Effector CD8-positive, alpha-beta T cell (primary cell): ENCODE results near the gene EVA1A.

ENCODE experiments used
- DNase-seq: peaks from one replicate; lab custom pipeline; 2025; lab: John Stamatoyannopoulos, UW

EVA1A gene

DNA sequence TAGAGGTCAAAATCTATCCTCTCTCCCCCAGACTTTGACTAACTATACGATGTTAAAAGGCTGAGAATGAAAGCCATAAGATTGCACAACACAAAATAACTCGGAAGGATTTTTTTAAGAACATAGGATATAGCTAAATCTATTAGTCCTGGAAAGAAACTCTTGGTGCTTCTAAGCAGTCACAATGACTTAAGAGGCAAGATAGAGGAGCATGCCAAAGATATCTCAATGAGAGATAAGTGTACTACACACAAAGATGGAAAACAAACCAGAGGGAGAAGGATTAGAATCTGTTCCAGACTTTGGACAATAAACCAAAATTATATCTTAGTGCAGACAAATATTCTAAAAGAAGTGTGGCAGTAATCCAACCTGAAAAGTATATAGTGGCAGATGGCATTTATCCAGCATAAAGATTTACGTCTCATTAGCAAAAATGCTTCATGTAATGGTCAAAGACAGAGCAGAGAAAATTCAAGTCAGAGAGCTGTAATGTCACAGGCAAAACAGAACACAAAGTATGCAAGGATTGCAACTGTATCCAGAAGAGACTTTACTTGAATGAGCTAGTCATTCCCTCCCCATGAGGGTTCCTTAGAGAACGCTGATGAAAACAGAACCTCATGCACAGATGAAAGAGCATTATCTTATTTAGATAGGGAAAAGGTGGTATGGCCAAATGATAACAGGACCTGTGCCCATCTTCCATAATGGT, 28.8 kb upstream of the EVA1A start:
- no peak for DNase-seq

DNA sequence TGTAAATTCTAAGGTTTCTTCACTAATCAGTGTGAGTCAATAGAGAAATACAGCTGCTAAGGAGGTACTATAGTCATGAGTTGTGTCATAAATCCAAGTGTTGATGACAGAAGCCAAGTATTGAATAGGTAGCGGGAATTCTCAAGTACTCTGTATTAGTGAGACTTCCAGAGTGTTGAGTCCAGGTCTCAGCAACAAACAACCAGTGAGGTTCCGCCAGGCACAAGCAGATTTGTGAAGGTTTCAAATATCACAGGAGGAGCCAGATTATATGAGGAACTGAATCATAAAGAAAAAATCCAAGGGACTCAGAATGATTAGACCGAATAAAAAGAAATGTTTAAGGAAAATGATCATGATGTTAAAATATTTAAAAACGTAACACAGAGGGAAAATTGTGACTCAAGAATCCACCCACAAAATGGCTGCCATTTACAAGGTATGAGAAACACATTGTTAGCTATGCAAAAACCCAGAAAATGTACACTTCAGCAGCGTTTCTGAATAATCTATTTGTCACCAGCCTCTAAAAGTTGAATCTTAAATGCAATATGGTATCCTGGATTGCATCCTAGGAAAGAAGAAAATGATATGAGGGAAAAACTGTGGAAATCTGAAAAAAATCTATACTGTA, 27.3 kb upstream of the EVA1A start:
- DNase-seq: no peak

DNA sequence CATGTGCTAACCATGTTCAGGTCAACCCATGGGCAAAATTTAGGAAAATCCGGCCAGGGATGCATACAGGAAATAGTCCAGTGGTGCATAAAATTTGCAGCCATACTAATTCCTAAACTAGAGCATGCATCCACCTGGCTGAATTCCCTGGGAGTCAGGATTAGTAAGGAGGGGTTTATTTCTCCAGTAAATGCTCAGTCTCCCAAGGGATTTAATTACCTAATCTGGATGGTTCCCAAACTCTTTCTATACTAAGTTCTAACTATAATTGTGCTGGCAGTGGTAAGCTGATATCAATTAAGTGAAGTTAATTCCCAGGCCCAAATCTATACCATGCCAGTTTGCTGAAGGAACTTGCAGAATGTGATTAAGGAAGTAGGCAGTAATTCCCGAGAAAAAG, 26.2 kb upstream of the EVA1A start:
- no peak for DNase-seq

DNA sequence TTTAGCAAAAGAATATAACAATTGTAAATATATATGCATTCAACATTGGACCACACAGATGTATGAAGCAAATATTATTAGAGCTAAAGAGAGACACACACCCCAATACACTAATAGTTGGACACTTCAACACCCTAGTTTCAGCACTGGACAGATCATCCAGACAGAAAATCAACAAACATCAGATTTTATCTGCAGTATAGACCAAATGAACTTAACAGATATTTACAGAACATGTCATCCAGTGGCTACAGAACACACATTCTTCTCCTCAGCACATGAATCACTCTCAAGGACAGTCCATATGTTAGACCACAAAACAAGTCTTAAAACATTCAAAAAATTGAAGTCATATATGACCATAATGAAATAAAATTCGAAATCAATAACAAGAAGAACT, 22.1 kb upstream of the EVA1A start:
- no peak for DNase-seq

DNA sequence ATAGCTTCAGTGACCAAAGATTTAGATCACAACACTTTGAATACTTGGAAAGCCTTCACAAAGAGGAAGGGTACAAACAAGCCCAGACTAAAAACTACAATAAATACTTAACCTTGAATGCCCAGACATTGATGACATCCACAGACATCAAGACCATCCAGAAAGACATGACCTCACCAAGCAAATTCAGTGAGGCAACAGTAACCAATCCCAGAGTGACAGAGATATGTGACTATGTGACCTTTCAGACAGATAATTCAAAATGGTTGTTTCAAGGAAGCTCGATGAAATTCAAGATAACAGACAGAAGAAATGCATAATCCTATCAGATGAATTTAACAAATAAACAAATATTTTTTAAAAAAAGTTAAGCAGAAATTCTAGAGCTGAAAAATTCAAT, 19.9 kb upstream of the EVA1A start:
- DNase-seq: no peak

DNA sequence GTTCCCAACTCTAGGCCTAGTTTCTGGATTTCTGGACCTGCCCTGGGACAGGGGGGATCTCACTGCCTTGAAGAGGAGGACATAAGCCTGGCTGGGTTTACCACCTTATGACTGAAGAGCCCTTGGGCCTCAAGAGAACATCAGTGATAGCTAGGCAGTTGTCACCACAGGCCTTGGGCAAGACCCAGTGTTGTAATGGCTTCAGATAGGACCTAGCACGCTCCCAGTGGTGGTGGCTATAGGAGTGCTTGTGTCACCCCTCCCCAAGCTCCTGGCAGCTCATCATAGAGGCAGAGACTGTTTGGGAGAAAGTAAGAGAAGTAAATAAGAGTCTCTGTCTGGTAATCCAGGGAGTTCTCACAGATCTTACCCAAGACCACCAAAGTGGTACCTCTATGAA, 19.4 kb upstream of the EVA1A start:
- DNase-seq: no peak

DNA sequence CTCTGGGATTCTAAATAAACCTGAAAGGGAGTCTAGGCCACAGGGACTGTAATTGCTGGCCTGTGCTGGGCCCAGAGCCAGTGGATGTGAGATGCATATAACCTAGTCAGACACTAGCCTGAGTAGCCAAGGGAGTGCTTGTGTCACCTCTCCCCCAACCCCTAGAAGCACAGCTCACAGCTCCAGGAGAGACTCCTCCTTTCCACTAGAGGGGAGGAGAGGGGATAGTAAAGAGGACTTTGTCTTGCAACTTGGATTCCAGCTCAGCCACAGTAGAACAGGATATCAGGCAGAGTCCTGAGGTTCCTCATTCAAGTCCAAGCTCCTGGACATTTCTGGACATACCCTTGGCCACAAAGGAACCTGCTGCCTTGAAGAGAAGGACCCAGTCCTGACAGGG, 18.4 kb upstream of the EVA1A start:
- DNase-seq: no peak

DNA sequence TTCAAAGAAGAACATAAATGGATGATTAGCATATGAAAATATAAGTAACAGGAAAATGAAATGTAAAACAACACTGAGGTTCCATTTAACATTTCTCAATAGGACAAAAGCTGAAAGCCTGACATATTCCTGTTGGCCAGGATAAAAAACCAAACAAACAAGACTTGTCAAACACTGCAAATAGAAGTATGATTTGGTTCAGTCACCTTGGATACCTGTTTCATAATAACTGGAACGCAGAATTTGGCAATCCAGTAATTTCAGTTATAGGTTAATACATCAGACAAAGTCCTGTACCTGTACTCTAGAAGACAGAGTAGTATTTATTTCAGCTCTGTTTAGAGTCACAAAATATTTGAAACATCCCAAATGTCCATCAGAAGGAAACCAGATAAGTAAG, 16.5 kb upstream of the EVA1A start:
- DNase-seq: no peak

DNA sequence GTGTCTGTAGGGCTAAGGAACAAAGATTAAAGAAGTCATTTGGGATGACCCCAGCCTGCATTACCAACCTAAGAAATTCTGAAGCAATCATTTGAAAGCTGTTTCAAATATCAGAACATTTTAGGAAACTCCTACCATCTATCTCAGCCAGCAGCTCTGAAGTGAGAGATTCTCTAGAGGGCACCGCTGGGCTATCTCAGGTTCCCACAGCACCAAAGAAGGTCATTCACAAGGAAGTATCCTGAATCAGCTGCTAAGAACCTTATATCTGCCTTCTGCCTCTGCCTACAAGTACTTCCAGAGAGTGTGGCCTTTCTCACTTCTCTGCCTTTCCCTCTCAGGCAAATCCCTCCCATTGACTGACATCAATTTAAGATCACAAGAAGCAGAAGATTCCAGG, 13.4 kb upstream of the EVA1A start:
- no peak for DNase-seq

DNA sequence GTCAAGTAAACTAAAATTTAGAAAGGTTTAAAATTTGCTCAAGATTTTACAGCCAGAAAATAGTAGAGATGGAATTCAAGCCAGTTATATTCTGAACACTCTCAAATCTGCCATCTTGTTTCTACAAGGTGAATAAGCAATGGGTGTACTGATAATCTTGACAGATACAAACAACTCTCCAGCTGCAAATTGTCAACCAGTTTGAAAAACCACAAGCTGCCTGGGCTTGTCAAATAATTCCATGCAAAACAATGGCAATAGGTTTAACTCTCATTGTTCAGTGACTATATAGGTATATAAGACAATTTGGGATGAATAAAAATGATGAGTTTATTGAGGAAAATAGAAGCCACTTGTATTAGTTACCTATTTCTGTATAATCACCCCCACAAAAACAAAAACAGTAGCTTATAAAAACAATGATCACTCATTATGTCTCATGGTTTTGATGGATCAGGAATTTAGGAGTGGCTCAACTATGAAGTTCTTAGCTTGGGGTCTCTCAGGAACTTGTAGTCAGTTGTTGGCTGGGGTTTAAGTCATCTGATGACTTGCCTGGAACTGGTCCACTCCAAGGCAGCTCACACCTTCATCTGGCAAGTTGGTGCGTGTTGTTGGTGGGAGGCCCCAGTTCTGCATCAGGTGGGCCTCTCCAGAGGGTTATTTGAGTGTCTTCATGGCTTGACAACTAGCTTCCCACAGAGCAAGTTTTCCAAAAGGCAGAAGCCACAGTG, 12.6 kb upstream of the EVA1A start:
- DNase-seq: no peak

DNA sequence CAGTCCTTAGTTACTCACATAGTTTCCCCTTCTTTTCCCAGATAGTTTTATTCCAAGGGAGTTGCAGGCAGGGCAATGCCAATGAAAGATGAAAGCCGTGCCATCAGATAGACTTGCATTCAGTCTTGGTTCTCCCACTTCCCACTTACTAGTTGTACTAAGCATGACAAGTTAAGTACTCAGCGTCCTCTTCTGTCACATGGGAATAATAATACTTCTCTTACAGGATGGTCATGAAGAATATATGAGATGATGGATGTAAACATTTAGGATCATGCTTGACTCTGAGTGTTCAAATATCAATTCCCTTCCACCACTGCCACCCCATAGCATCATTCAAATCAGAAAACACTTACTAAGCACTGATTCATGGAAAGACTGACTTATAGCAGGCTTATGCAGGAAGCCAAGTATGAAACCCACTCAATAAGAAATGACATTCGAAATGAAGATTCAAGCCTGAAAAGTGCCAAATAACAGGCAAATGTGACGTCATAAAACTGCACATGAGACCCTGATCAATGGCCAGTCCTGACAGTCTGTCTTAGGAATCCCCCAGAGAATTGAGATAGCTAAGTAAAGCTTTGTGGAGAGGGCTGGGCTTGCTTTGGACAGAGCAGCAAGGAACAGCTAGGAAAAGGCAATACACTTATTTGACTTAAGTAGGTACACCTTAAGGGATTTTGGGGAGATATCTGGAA, 11.1 kb upstream of the EVA1A start:
- DNase-seq: no peak

DNA sequence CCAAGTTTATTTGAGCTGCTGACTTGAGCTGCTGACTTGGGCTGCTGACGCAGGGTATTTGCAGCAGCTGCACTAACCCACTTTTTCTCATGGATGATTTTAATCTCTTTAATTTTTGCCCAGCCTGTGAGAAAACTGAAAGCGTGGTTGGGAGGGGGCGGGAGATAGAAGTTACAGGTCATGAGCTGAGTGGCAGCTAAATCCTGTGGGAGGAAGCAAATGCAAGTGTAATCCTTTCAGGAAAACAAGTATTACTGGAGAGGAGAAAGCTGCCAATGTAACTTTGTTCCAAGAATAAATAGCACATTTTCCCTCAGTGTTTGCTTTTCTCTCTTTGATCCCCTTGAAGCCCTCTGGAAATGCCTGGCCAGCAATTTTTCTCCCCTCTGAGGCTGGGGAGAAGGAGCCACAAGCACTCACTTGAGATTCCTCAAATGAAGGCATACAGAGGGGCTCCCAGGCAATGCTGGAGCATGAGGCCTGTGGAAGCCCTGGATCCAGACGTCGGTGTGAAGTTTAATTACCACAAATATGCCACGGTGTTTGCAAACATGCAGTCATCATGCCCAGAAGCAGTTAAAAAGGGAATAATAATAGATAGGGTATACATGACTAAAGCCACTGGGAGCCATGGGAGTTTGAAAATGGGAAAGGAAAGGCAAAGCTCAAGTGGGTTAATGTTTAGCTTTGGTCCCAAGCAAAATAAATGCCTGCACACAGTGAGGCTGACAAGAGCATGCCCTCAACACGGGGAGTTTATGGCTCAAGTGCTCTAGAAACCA, 10.4 kb upstream of the EVA1A start:
- DNase-seq: no peak

DNA sequence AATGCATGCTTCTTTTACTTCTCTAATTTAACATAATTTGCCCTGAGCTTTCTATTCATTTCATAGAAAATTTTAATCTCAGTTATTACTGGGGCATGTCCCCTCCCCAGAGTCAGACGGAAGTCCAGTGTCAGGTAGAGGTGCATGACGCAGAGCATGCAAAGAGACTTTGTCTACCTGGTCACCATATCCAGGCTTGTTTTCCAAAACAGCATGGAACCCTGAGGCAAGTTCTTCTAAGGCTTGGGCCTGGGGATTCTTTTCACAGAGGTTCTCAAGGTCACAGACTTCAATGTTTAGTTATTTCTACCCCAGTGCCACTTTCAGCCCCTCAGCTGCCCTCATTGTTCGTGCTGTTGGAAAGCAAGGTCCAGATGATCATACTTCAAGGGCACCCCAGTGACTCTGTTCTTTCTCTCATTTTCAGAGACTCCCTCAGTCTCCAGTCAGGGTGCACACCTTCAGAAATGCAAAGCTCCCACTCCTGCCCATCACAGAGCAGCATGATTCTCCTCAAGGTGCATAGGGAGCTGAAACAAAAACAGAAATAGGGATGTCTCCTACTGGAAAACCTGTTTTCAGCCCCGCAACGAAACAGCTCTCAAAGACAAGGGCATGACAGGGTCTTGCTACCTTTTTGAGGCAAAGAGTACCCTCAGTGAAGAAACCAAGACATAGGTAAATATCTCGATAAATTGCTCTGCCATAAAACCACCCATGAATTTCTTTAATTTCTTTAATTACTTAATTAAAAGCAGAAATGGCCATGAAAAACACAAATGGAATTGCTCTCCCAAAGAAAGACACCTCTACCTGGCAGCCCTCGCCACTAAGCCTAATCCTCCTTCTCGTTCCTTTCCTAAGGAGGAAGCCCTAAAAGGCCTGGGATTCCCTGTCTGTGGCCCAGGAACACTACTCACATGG, 9.5 kb upstream of the EVA1A start:
- DNase-seq: no peak

DNA sequence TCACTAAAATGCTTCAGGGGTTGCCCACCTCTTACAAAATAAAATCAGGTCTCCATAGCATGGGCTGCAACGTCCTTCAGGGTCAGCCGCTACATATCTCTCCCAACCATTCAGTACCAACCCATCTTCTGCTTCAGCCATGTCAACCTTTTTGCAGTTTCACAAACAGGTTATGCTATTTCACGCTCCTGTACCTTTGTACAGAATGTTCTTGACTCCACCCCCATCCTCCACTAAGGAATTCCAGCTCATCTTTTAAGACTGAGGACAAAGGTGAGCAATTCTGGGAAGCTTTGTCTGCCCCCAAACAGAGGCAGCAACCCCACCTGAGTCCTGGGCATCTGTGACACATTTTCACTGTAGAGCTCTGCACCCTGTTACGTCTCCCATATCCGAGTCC, 8.8 kb upstream of the EVA1A start:
- no peak for DNase-seq

DNA sequence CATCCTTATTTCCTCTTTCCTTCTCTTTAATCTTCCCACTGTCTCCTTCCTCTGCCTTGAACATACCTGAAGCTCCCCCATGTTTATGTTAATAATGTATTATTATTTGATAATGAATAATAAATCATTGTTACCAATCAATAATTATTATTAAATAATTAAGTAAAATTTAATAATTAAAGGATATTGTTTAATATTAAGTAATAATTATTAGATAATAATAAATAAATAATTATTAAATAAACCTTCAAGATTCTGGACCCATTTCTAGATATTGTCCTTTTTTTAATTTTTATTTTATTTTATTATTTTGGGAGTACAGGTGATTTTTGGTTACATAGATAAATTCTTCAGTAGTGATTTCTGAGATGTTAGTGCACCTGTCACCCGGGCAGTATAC, 7.4 kb upstream of the EVA1A start:
- no peak for DNase-seq

DNA sequence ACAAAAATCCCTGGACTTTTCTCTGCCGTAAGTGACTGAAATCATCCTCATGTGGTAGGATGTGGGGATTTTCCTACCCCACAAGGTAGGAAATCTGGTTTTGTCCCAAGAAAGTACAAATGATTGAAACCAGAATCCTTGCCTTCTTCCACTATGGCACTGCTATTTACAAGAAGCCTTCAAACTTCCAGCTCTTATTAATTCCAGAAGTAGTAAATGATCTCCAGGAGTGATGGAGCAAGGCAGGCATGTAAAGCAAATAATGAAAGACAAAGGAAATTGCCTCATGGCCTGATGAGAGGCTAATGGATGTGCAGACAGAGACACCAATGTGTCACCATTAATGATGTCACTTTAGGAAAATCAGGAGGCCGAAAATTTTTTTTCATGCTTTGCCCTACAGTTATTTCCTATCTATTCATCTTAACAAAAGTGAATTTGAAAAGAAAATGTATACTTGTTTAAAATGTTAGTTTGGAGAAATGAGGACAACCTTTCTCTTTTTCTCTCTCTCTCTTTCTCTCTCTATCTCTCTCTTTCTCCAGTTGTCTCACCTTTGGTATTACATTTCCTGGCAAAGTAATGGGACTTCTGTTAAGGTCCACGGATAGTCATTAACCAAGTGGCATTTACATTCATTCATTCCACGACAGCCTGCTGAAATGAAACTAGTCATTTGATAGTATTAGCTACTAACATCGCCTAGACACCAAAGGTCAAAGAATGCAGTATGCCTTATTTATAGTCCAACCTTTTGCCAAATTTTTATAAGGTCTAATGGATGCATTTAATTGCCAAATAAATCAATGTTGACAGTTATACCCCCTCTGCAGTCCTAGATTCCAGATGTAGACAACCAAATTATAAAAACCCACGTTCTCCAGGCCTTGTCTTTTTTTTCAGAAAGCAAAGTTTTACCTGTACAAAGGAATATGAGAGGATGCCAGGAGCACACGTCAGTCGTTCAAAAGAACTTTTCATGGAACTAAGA, 5.0 kb upstream of the EVA1A start:
- DNase-seq: no peak

DNA sequence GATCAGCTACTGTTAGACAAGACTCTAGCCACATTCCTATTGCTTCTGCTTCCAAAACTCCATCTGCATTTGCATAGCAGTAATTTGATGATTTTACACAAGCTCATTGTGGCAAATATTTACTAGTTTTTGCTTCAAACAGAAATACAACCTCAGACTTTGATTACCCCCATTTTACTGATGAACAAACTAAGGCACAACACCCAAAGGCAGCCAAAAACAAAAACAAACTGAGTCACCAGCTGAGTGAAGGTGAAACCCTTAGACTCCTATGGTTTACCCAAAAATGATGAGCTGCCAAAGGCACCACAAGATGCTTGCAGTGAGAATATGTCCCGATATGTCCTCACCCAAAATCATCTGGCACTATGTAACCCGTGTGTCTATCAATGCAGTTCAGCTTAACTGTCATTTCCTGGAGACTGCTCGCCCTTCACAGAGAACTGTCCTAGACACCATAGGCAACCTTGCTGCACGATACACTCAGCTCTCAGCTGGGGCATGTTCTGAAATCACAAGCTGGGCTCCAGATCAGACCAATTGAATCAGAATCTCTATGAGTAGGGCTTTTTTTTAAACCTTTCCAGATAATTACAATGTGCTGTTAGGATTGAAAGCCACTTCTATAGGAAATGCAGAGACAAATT, 4.1 kb upstream of the EVA1A start:
- no peak for DNase-seq

DNA sequence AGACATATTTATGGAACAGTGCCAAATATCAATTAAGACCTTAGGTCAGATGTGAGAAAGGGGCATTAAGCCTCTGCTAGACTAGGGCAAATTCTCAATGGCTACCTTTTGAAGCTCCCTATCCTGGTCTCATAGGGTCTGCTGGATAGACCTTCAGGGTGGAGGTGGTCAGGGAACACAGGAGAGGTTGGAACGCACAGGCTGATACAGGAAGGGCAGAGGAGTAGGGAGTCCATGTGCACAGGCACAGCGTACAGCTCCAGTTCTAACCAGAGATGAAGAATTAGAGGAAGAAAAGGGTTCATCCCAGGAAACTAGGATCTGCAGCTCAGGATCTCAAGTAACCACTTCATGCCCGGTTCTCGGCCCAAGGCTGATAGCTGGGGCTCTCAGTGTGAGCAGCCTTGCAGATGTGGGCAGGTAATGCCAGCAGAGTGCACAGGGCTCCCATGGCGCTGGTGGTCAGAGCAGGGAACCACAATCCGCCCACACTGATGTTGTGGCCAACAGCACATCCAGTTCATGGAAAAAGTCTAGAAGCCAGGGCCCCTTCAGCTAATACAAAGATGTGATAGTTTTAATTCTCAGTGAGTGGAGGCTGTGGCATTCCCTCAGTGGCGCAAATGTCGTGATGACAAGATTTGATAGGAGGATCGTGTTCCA, 3.4 kb upstream of the EVA1A start:
- no peak for DNase-seq

DNA sequence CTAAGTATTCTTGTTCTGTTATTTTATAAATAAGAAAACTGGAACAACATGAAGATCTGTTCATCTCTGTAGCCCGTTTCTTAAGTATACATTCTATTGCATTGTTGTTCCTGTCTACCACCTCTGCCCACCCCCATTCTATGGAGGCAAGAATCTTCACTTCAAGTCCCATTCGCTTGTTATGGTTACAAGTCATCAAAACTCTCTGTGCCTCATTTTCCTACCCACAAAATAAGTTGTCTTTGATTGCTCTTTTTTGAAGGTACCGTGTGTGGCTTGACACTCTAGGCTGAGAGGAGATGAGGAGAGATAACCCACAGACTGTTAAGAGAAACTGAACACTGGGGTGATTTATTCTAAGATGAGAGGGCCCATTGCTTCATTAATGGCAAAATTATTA, 2.9 kb upstream of the EVA1A start:
- no peak for DNase-seq
